GM19397 (cell line): ENCODE measurements around the gene GRIK3.

Experiments
- ATAC-seq: cut with Tn5 transposase; IDR thresholded peaks from one replicate; pipeline ENCODE4 v1.9.1; 2021; ENCODE audit warnings: mild to moderate bottlenecking, moderate library complexity; ENCODE audit not compliant: unreplicated experiment

GRIK3 gene

GRCh38 chr1:36863061-36863460 lies 171.3 kb downstream of the GRIK3 start:
- ATAC-seq: no peak

- no peak for ATAC-seq
Observed at GRCh38 chr1:36861375-36861774, 172.9 kb downstream of the GRIK3 start.

DNA sequence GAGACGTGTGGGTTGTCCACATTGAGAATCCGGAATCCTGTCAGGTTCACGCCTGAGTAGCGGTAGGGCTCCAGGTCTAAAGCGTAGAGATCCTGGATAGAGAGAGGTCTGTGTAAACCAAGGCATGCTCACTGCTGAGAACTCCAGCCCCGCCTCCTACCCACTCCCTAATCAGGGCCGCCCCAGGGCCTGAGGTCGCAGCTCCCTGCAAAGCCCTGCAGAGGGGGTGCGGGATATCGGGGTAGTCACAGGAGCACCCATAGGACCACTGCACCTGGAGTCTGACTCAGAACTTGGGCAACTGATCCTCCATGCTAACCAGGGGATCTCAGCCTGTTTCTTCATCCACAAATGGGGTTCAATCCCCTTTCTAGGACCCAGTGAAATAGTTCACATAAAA lies 174.4 kb downstream of the GRIK3 start:
- ATAC-seq: no peak

DNA sequence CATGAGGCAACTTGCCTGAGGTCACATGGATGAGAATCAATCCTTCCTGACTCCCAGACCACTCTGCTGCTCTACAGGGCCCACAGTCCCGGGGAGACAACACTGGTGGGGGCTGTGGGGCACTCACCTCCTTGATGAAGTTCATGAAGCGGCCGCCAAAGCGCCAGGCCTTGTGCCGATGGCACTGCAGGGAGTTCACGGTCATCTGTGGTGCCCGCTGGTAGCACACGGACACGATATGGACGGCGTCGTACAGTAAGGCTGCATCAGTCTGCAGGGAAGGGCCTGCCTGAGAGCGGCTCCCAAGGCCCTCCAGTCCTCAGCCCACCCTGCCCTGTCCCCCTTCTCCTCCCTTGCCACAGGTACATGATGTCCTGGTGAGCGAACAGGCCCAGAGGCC lies 175.3 kb downstream of the GRIK3 start:
- no peak for ATAC-seq

GRCh38 chr1:36858553-36858952 lies 175.8 kb downstream of the GRIK3 start:
- no peak for ATAC-seq

GRCh38 chr1:36857754-36858153 lies 176.6 kb downstream of the GRIK3 start:
- no peak for ATAC-seq

- no peak for ATAC-seq
Observed at GRCh38 chr1:36855699-36856494, 178.4 kb downstream of the GRIK3 start.

DNA sequence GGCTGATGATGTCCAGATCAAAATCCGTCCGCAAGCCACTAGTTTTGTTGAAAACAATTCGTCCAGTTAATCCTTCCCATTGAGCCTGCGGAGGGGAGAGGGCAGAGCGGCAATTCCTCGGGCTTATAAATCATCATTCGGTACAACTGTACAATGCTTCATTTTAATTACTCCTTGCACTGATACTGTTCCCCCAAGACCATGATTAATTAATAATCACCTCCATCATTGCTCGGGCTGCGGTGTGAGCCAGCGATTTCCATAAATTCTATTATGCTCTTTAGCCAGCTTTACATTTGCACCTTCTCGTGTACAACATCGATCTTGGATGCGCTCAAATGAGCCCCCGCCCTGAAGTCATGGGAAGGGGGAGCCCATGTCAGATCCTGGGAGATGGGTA lies 180.7 kb downstream of the GRIK3 start:
- no peak for ATAC-seq

GRCh38 chr1:36852586-36852985 lies 181.7 kb downstream of the GRIK3 start:
- ATAC-seq: no peak

- ATAC-seq: no peak
Observed at GRCh38 chr1:36851595-36851994, 182.7 kb downstream of the GRIK3 start.

- no peak for ATAC-seq
Observed at GRCh38 chr1:36851087-36851486, 183.2 kb downstream of the GRIK3 start.

GRCh38 chr1:36849956-36850355 lies 184.4 kb downstream of the GRIK3 start:
- ATAC-seq: no peak

DNA sequence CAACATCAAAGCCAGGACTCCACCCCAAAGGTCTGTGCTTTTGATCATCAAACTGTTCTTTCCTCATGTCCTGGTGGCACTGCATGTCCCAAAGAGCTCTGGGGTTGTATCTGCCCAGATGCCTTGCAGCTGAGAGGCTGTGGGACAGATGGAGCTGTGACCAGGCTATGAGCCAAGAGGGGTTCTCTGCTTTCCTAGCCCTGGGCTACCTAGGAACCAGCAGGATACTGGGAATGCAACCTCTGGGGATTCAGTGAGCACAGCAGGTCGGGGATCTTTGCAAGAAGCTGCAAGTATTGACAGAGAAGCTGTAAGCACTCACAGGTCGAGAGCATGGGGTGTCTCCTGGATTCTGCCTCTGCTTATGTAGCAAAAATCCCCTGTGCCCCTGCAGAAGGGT lies 186.6 kb downstream of the GRIK3 start:
- no peak for ATAC-seq

DNA sequence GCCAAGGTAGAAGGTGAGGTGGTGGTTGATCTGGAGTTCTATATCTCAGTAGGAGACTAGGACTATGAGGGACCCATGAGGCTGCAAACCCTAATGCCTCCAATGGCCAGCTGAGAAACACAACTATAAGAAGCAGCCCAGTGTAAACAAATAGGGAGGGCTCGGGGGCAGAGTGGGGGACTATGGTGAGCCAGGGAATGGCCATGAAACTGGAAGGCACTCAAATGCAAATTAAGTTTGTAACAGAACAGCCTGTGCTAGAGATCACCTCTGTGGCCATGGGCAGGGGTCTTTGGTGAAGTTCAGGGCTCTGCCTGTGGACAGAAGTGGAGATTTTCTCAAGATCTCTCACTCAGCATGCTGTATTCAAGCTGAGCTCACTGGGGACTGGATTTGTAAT lies 187.1 kb downstream of the GRIK3 start:
- ATAC-seq: no peak

GRCh38 chr1:36846357-36846756 lies 188.0 kb downstream of the GRIK3 start:
- ATAC-seq: no peak

DNA sequence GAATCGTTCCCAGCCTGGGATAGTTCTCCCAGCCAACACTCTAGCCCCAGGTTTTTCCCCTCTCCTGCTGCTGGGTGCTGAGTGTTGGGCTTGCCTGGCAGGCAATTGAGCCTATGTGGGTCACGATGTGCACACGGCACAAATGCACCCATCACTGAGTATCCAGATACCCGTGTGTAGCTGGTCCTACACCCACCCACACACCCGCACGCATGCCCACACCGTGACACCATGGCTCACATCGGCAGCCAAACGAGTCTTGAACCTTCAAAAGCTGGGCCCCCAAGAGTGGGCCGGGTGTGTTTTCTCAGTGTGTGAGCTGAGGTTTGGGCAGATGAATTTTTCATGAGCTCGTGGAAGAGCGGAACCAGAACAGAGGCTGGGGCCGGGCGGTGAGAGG lies 188.5 kb downstream of the GRIK3 start:
- ATAC-seq: no peak

- ATAC-seq: no peak
Observed at GRCh38 chr1:36844917-36845316, 189.4 kb downstream of the GRIK3 start.

DNA sequence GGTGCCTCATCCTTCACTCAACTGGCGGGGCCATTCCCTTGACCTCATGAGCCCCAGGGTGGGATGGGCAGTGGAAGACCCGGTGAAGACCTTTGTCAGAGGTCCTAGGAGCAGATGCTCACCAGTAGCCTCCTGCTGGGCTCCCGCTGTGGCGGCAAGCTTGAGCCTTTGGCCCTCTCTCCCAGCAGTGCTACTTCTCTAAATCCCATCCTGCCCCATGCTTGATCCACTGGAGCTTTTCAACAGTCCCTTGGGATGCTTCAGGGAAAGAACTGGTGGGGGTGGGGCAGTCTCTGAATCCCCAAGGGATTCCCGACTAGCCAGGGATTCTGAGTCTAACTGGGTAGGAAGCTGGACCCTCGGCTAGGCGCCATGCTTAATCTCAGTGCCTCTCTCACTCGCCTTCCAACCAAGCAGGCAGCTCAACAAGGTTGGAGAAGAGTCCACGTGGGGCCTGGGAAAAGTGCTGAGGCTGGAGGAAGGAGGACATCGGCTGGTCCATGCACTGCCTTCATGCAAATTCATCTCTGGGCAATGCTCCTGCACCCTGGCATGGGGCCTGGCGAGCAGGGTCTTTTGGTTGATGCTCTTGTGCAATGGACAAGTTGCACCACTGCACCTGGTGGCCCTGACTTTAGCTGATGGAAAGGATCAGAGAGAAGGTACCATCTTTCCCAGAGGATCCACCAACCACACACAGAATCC lies 190.3 kb downstream of the GRIK3 start:
- ATAC-seq: no peak

GRCh38 chr1:36843027-36843426 lies 191.3 kb downstream of the GRIK3 start:
- no peak for ATAC-seq

DNA sequence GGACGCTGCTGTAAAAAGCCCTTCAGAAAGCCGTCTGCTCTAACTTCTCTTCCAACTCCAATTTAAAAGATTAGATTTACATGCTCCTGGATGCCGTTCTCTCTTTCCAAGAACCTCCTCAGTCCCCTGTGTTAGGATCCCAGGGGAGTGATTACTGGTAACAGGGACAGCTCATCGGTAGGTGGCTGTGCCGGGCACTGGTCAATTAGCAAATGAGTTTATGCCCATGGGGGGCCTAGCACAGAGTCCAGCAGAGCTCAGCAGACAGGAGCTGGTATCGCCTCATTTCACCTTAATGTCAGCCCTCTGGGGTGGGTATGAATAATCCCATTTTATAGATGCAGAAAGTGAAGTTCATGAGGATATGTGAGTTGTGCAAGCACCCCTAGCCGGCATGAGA lies 191.9 kb downstream of the GRIK3 start:
- no peak for ATAC-seq

GRCh38 chr1:36839485-36839884 lies 194.8 kb downstream of the GRIK3 start:
- no peak for ATAC-seq

- ATAC-seq: no peak
Observed at GRCh38 chr1:36838888-36839287, 195.4 kb downstream of the GRIK3 start.

- ATAC-seq: no peak
Observed at GRCh38 chr1:36836916-36837315, 197.4 kb downstream of the GRIK3 start.
